IMR-90 (cell line): ENCODE results near the gene LEKR1. TPM values are rescaled to one million over a fixed set of nuclear protein-coding genes. Genes with fewer than 3 reads are reported as not detected.

Experiments used
- ATAC-seq: fragments of 200-7000 bp; cut with Tn5 transposase; 2 replicates; pipeline ENCODE4 v1.9.1; 2020; ENCODE audit warnings: low read depth, mild to moderate bottlenecking, moderate library complexity
- BruUV-seq: library from RNA; stranded (reverse); fragments of 400-500 nt; replicated peaks from 2 replicates; lab custom pipeline; 2021; lab: Mats Ljungman, UMichigan
- CTCF ChIA-PET: fragments of 300-600 bp; formaldehyde crosslinking; extraction: SDS; loops from one replicate; lab custom pipeline; 2021; ENCODE audit warnings: antibody characterized with exemption; lab: Yijun Ruan, JAX
- POLR2A ChIA-PET: fragments of 300-600 bp; sonication (Branson Sonifier 250); formaldehyde crosslinking; loops from one replicate; lab custom pipeline; 2022; ENCODE audit warnings: antibody characterized with exemption; ENCODE audit not compliant: unreplicated experiment; lab: Charles Lee
- DNase-seq: peaks from one replicate; pipeline ENCODE4 v3.0.0; 2013
- H2AFZ ChIP-seq: replicated peaks from 2 replicates; pipeline ENCODE3; 2013; ENCODE audit warnings: low read length, mild to moderate bottlenecking; ENCODE audit not compliant: poor library complexity
- H2AK5ac ChIP-seq: 2 replicates; pipeline ENCODE4 v1.6.1; 2013; ENCODE audit warnings: low read depth, low read length, inconsistent platforms
- H2AK9ac ChIP-seq: replicated peaks from 2 replicates; pipeline ENCODE3; 2013; ENCODE audit warnings: mild to moderate bottlenecking, low read depth, low read length, moderate library complexity; ENCODE audit not compliant: poor library complexity
- H2BK120ac ChIP-seq: 2 replicates; pipeline ENCODE4 v1.6.1; 2013; ENCODE audit warnings: low read depth, low read length, inconsistent platforms
- H2BK15ac ChIP-seq: 3 replicates; pipeline ENCODE4 v1.6.1; 2013; ENCODE audit warnings: low read depth, low read length, inconsistent platforms
- H2BK20ac ChIP-seq: 2 replicates; pipeline ENCODE4 v1.6.1; 2013; ENCODE audit warnings: low read depth, mild to moderate bottlenecking, inconsistent platforms, low read length, moderate library complexity
- H2BK5ac ChIP-seq: 2 replicates; pipeline ENCODE4 v1.6.1; 2013; ENCODE audit warnings: mild to moderate bottlenecking, low read depth, low read length, inconsistent platforms; ENCODE audit not compliant: poor library complexity, severe bottlenecking
- H3K14ac ChIP-seq: replicated peaks from 2 replicates; pipeline ENCODE4 v1.6.1; 2013; ENCODE audit warnings: low read depth, low read length, inconsistent platforms
- H3K18ac ChIP-seq: 2 replicates; pipeline ENCODE4 v1.6.1; 2013; ENCODE audit warnings: low read depth, low read length, control low read depth
- H3K23ac ChIP-seq: 2 replicates; pipeline ENCODE4 v1.6.1; 2013; ENCODE audit warnings: low read depth, low read length, inconsistent platforms
- H3K27ac ChIP-seq: 2 replicates; pipeline ENCODE4 v1.5.1; 2013; ENCODE audit warnings: mild to moderate bottlenecking, control low read depth, low read length; ENCODE audit not compliant: insufficient read depth
- H3K27me3 ChIP-seq: 2 replicates; pipeline ENCODE4 v1.6.1; 2013; ENCODE audit warnings: low read length; ENCODE audit not compliant: control insufficient read depth, insufficient read depth
- H3K36me3 ChIP-seq: 2 replicates; pipeline ENCODE4 v1.6.1; 2013; ENCODE audit warnings: low read length, mixed read lengths; ENCODE audit not compliant: control insufficient read depth, insufficient read depth
- H3K4ac ChIP-seq: 2 replicates; pipeline ENCODE4 v1.6.1; 2013; ENCODE audit warnings: low read depth, low read length, inconsistent platforms
- H3K4me1 ChIP-seq: 2 replicates; pipeline ENCODE4 v1.6.1; 2013; ENCODE audit warnings: low read length, mixed read lengths; ENCODE audit not compliant: control insufficient read depth, insufficient read depth
- H3K4me2 ChIP-seq: 2 replicates; pipeline ENCODE4 v1.6.1; 2013; ENCODE audit warnings: low read depth, mild to moderate bottlenecking, control low read depth, low read length, moderate library complexity
- H3K4me3 ChIP-seq: 2 replicates; pipeline ENCODE4 v1.5.1; 2013; ENCODE audit warnings: low read depth, mild to moderate bottlenecking, control low read depth, low read length, moderate library complexity; ENCODE audit not compliant: insufficient read depth
- H3K56ac ChIP-seq: 2 replicates; pipeline ENCODE4 v1.6.1; 2013; ENCODE audit warnings: low read length, inconsistent platforms; ENCODE audit not compliant: insufficient read depth; ENCODE audit errors: extremely low read depth
- H3K79me1 ChIP-seq, 2 experiments: 2 replicates each; pipeline ENCODE4 v1.6.1; 2013; ENCODE audit warnings: low read length in 2 of 2, inconsistent platforms in 1 of 2, low read depth in 1 of 2
- H3K9ac ChIP-seq: 2 replicates; pipeline ENCODE4 v1.6.1; 2013; ENCODE audit warnings: low read depth, low read length, control low read depth
- H3K9me1 ChIP-seq: 2 replicates; pipeline ENCODE4 v1.6.1; 2013; ENCODE audit warnings: low read length, inconsistent platforms; ENCODE audit not compliant: insufficient read depth
- H3K9me3 ChIP-seq: 2 replicates; pipeline ENCODE4 v1.6.1; 2013; ENCODE audit warnings: low read length; ENCODE audit not compliant: control insufficient read depth, insufficient read depth
- H4K20me1 ChIP-seq: 2 replicates; pipeline ENCODE4 v1.6.1; 2013; ENCODE audit warnings: low read length, inconsistent platforms; ENCODE audit not compliant: insufficient read depth
- H4K5ac ChIP-seq: 2 replicates; pipeline ENCODE4 v1.6.1; 2013; ENCODE audit warnings: mild to moderate bottlenecking, low read depth, low read length, control low read depth
- H4K8ac ChIP-seq, 2 experiments: 2 replicates each; pipeline ENCODE4 v1.6.1; 2013; ENCODE audit warnings: low read depth in 2 of 2, low read length in 2 of 2, control low read depth in 1 of 2, inconsistent platforms in 1 of 2
- H4K91ac ChIP-seq: 2 replicates; pipeline ENCODE4 v1.6.1; 2013; ENCODE audit warnings: low read depth, low read length, inconsistent platforms; ENCODE audit not compliant: insufficient read depth
- FOS ChIP-seq: fragments of 150-350 bp; IDR thresholded peaks from 2 replicates; pipeline ENCODE4 v1.6.1; 2016; ENCODE audit warnings: low read depth, low read length
- RAD21 ChIP-seq: IDR thresholded peaks from 2 replicates; pipeline ENCODE4 v1.6.1; 2012; ENCODE audit warnings: low read length, improper control_type of control experiment
- whole genome bisulfite sequencing, 2 experiments: methylation state at CpG; one replicate each; pipeline versions ENCODE4 v1.1.5 to v1.1.7; 2013; ENCODE audit warnings: missing lambda C conversion rate in 2 of 2; ENCODE audit not compliant: insufficient read length in 1 of 2; ENCODE audit errors: extremely low coverage in 2 of 2; 5-methylcytosine and 5-hydroxymethylcytosine counted together
- dilution Hi-C: fragments of 300-500 bp; cut with HindIII; formaldehyde crosslinking; loops from one replicate; pipeline ENCODE4 v1.14.3; 2018; ENCODE audit warnings: low sequenced_read_pairs; ENCODE audit not compliant: unreplicated experiment
- in situ Hi-C: fragments of 300-500 bp; cut with MboI; formaldehyde crosslinking; loops from 3 replicates; pipeline ENCODE4 v1.14.3; 2019; ENCODE audit warnings: low sequenced_read_pairs, inconsistent platforms, mixed read lengths
- intact Hi-C: fragments of 100-400 bp; cut with micrococcal nuclease; formaldehyde crosslinking; loops from 2 replicates; pipeline ENCODE4 v1.10.0; 2022
- polyA plus RNA-seq, 3 experiments: library from polyadenylated mRNA; depleted of rRNA; stranded (reverse); fragments of >200 nt; gene quantifications; 2 replicates each; pipeline ENCODE4 v1.2.3, GENCODE V29; 2012; ENCODE audit warnings: low replicate concordance in 1 of 3
- total RNA-seq: library from RNA; depleted of rRNA; stranded (reverse); fragments of >200 nt; gene quantifications from 2 replicates; pipeline ENCODE4 v1.2.3, GENCODE V29; 2012

LEKR1 gene
- total and polyA plus RNA-seq, 2 of the 4 experiments (the other 2 are of a cell fraction), result 0.19 to 0.36 TPM

- Histone ChIP-seq H2AFZ (no peak overlapping the region), H3K9me3 (no peaks in the 10 kb centered on the region), H3K4me3 (no peak overlapping the region), H3K9me1 (no peaks in the 10 kb centered on the region), H4K8ac (no peak overlapping the region), H2BK15ac (no peak overlapping the region), H2BK20ac (no peak overlapping the region), H3K23ac (no peak overlapping the region), H3K18ac (no peak overlapping the region), H2BK5ac (no peak overlapping the region), H4K5ac (no peak overlapping the region), H3K4ac (no peak overlapping the region), H3K36me3 (no peaks in the 10 kb centered on the region), H3K79me1 (peaks cover under 1 to 7% of the 10 kb centered on the region in 2 experiments; a peak in 3 of 4 replicates), H4K20me1 (no peaks in the 10 kb centered on the region), H3K4me1 (no peaks in the 10 kb centered on the region), H2AK5ac (no peak overlapping the region), H3K4me2 (no peak overlapping the region), H3K27ac (no peak overlapping the region), H3K56ac (no peak overlapping the region), H3K27me3 (no peaks in the 10 kb centered on the region), H2AK9ac (no peak overlapping the region), H3K14ac (no peak overlapping the region), H2BK120ac (no peak overlapping the region), H3K9ac (no peak overlapping the region), H4K91ac (no peak overlapping the region)
- in situ Hi-C loops (loop anchor here (25.0 kb wide), 1 partner anchor 294 kb away; no protein-coding TSS in a partner anchor), intact Hi-C loops (no loop called here), dilution Hi-C loops (no loop called here)
- ATAC-seq (no peak), DNase-seq (no peak)
- no peak for TF ChIP-seq RAD21
- TF ChIP-seq FOS, result no peak
- ChIA-PET CTCF (no interaction called here), POLR2A (no interaction called here)
- no TSS peak for BruUV-seq
- WGBS, 2 experiments, result 80% methylated on average over 1 of the region's 3 CpGs; no CpG with 5 or more reads in 1 of the 2 experiments
These were observed 4.9 kb downstream of the LEKR1 start for GRCh38 chr3:156831006-156831405.
